Parathyroid adenoma (tissue), 2 donors: ENCODE data around the gene P2RX6.
"Not testable (repeated sequence)": the region's sequence is repeated elsewhere in the genome, so short reads cannot be mapped to it uniquely, and the experiment has no call there.

Source experiments
- H2AFZ ChIP-seq: fragments of 300-600 bp; sonication (generic); one replicate; pipeline ENCODE4 v1.7.0; 2017; ENCODE audit warnings: antibody characterized with exemption, mild to moderate bottlenecking
- H3K27ac ChIP-seq: fragments of 300-600 bp; sonication (generic); one replicate; pipeline ENCODE4 v1.7.0; 2017
- H3K27me3 ChIP-seq: fragments of 300-600 bp; sonication (generic); one replicate; pipeline ENCODE4 v1.7.0; 2017; ENCODE audit warnings: low read length; ENCODE audit not compliant: control insufficient read depth, insufficient read depth
- H3K36me3 ChIP-seq: fragments of 300-600 bp; sonication (generic); one replicate; pipeline ENCODE4 v1.7.0; 2017; ENCODE audit warnings: low read length; ENCODE audit not compliant: control insufficient read depth, insufficient read depth
- H3K4me1 ChIP-seq: fragments of 300-600 bp; sonication (generic); one replicate; pipeline ENCODE4 v1.7.0; 2017; ENCODE audit warnings: control low read depth
- H3K4me2 ChIP-seq: fragments of 300-600 bp; sonication (generic); one replicate; pipeline ENCODE4 v1.7.0; 2017; ENCODE audit warnings: low read length
- H3K4me3 ChIP-seq: fragments of 300-600 bp; sonication (generic); one replicate; pipeline ENCODE4 v1.7.0; 2017; ENCODE audit warnings: low read depth, low read length
- H3K79me2 ChIP-seq: fragments of 300-600 bp; sonication (generic); one replicate; pipeline ENCODE4 v1.7.0; 2017; ENCODE audit warnings: control low read depth
- H3K9ac ChIP-seq: fragments of 300-600 bp; sonication (generic); one replicate; pipeline ENCODE4 v1.7.0; 2017; ENCODE audit warnings: mild to moderate bottlenecking
- H3K9me3 ChIP-seq: fragments of 300-600 bp; sonication (generic); one replicate; pipeline ENCODE4 v1.7.0; 2017; ENCODE audit warnings: low read length; ENCODE audit not compliant: control insufficient read depth
- TF ChIP-seq, protein P1 (sequence below): fragments of 300-600 bp; sonication (generic); IDR thresholded peaks from one replicate; pipeline ENCODE4 v1.7.0; 2017; ENCODE audit warnings: antibody characterized with exemption, mild to moderate bottlenecking
- donor health status: primary hyperparathyroidism.

The P2RX6 gene

DNA sequence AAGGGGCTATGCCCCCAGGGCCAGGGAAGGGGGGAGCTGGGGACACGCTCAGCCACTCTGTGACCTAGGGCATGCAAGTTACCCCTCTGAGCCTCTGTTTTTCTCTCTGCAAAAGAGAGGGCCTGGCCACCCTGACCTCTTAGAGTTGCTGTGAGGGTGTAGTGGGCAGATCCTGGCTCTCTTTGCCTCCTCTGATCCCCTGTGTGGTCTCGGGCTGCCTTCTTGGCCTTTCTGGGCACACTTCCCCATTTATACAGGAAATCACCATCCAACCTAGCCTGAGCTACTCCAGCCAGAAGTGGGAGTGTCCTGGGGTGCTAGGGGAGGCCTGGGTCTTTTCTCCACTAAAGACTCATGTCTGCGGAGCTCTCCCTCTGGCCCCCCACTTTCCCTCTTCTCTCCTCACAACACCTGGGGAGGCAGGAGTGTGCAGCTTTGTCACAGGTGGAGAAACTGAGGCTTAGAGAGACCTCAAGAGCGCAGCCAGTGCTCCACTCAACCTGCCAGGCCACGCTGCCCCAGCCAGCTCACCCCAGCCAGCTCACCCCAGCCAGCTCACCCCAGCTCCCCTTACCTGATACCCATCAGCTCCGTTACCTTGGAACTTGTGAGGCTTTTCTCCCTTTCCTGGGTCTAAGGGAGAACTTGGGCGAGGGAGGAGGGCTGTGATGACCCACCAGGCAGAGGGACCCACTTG is 46.5 kb upstream of the P2RX6 start:
- Histone ChIP-seq H3K79me2 (no peaks in the 10 kb centered on the region), H3K27ac (no peak overlapping the region), H3K36me3 (no peaks in the 10 kb centered on the region), H3K27me3 (no peaks in the 10 kb centered on the region), H3K9me3 (no peaks in the 10 kb centered on the region), H3K4me1 (no peaks in the 10 kb centered on the region), H3K9ac (no peak overlapping the region), H2AFZ (no peak overlapping the region), H3K4me2 (no peak overlapping the region), H3K4me3 (no peak overlapping the region)
- TF ChIP-seq, protein P1, sequence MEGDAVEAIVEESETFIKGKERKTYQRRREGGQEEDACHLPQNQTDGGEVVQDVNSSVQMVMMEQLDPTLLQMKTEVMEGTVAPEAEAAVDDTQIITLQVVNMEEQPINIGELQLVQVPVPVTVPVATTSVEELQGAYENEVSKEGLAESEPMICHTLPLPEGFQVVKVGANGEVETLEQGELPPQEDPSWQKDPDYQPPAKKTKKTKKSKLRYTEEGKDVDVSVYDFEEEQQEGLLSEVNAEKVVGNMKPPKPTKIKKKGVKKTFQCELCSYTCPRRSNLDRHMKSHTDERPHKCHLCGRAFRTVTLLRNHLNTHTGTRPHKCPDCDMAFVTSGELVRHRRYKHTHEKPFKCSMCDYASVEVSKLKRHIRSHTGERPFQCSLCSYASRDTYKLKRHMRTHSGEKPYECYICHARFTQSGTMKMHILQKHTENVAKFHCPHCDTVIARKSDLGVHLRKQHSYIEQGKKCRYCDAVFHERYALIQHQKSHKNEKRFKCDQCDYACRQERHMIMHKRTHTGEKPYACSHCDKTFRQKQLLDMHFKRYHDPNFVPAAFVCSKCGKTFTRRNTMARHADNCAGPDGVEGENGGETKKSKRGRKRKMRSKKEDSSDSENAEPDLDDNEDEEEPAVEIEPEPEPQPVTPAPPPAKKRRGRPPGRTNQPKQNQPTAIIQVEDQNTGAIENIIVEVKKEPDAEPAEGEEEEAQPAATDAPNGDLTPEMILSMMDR, result no peak

DNA sequence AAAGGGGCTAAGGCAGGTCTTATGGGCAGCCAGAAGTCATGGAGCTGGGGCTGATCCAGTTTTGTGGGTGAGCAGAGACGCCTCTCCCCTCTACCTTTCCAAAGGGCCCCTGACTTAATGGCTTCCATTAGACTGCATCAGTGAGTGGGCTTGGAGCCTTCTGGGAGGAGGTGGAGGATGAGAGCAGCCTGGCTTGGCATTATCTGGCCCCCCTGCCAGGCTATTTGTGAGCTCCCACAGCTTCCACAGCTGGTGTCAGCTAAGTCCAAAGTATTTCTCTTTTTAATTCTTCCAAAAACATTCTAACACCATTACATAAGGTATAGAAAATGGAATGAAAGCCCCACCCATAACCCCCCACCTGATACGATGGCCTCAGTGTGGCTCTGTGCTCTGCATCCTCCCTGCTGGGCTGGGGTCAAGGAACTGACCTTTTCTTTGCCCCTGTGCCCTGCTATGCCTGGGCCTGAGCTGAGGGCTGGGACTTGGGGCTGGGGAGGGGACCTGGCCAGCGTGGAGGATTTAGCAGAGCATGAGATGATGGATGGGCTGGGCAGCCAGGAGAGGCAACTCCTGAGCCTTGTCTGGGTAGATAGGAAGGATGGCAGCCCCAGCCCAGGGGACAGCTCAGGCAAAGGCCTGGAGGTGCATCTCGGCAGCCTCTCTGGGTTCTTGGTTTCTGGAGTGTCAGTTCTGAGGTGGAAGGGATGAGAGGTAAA is 43.9 kb upstream of the P2RX6 start:
- H3K4me3 ChIP-seq, result no peak overlapping the region
- no peaks in the 10 kb centered on the region for H3K27me3 ChIP-seq
- H3K27ac ChIP-seq, result no peak overlapping the region
- no peaks in the 10 kb centered on the region for H3K36me3 ChIP-seq
- H3K4me1 ChIP-seq, result no peaks in the 10 kb centered on the region
- TF ChIP-seq, protein P1, result no peak
- no peak overlapping the region for H2AFZ ChIP-seq
- H3K4me2 ChIP-seq, result no peak overlapping the region
- H3K9me3 ChIP-seq, result no peaks in the 10 kb centered on the region
- H3K79me2 ChIP-seq, result no peaks in the 10 kb centered on the region
- H3K9ac ChIP-seq, result no peak overlapping the region

DNA sequence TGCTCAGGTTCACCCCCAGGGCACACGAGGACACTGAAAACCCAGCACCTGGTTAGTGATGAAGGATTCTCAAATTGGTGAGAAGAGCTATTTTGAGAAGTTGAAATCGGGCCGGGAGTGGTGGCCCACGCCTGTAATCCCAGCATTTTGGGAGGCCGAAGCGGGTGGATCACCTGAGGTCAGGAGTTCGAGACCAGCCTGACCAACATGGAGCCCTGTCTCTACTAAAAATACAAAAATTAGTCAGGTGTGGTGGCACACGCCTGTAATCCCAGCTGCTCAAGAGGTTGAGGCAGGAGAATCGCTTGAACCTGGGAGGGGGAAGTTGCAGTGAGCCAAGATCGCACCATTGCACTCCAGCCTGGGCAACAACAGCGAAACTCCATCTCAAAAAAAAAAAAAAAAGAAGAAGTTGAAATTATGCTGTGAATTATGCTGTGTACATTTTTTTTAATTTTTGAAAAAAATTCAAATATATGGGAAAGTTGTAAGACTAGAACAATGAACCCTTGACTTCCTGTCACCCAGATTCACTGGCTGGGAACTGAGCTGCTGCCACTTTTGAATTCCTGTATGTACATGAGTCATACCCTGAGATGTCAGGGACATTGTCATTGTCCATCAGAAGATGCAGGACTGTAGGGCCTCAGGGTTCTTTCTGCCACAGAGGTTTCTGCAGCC is 42.8 kb upstream of the P2RX6 start:
- H3K36me3 ChIP-seq, H3K9me3 ChIP-seq, H2AFZ ChIP-seq, H3K4me3 ChIP-seq, H3K4me1 ChIP-seq, H3K4me2 ChIP-seq, H3K9ac ChIP-seq, H3K27ac ChIP-seq, H3K79me2 ChIP-seq, H3K27me3 ChIP-seq: not testable (repeated sequence)

DNA sequence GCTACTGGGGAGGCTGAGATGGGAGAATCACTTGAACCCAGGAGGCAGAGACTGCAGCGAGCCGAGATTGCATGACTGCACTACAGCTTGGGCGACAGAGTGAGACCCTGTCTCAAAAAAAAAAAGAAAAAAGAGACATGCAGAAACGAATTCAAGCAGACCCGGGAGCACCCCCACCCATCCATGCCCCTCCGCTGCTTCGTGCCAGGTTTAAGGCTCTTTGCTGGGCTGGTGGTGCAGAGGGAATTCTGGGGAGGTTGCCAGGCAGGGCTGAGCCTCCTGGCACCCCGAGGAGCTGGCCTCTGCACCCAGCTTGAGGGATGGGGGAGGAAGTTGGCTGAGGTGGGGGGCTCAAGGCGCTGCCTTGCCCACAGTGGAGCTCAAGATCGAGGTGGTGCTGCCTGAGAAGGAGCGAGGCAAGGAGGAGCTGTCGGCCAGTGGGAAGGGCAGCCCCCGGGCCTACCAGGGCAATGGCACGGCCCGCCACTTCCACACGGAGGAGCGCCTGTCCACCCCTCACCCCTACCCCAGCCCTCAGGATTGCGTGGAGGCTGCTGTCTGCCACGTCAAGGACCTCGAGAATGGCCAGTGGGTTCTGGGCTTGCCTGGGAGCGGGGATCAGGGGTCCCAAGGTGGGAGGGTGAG is 41.9 kb upstream of the P2RX6 start:
- H3K9me3 ChIP-seq, result no peaks in the 10 kb centered on the region
- no peak overlapping the region for H3K27ac ChIP-seq
- no peak overlapping the region for H3K9ac ChIP-seq
- H3K27me3 ChIP-seq, result no peaks in the 10 kb centered on the region
- no peaks in the 10 kb centered on the region for H3K36me3 ChIP-seq
- TF ChIP-seq, protein P1, result no peak
- no peak overlapping the region for H2AFZ ChIP-seq
- no peaks in the 10 kb centered on the region for H3K4me1 ChIP-seq
- no peak overlapping the region for H3K4me2 ChIP-seq
- no peaks in the 10 kb centered on the region for H3K79me2 ChIP-seq
- H3K4me3 ChIP-seq, result no peak overlapping the region
